A673 (cell line): ENCODE results near the gene HSD17B4.

Experiments used
- EZH2 ChIP-seq: fragments of 200-600 bp; sonication (generic); IDR thresholded peaks from 2 replicates; pipeline ENCODE4 v1.6.1; 2017; ENCODE audit warnings: borderline replicate concordance, low read depth, mild to moderate bottlenecking, mixed read lengths, antibody characterized with exemption, low read length; ENCODE audit not compliant: poor library complexity, severe bottlenecking
- TF ChIP-seq, protein P1 (sequence below): fragments of 300-800, 200-600 bp; sonication (generic); conservative IDR thresholded peaks from 2 replicates; pipeline ENCODE4 v1.5.1; 2017; ENCODE audit warnings: low read depth, mild to moderate bottlenecking, antibody characterized with exemption, low read length, moderate library complexity, mixed read lengths

DNA sequence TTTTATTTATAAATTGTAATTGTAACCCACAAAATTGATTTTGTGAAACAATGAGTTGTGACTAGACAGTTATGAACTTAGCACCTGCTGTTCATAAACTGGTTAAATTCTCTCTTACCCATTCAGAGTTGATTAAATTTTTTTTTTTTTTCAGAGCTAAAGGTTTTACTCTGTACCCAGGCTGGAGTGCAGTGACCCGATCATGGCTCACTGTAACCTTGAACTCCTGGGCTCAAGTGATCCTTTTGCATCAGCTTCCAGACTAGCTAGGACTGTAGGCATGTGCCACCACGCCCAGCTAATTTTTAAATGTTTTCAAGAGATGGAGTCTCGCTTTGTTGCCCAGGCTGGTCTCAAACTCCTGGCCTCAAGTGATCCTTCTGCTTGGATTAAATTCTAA lies 1.9 kb downstream of the HSD17B4 start:
- TF ChIP-seq, protein P1, sequence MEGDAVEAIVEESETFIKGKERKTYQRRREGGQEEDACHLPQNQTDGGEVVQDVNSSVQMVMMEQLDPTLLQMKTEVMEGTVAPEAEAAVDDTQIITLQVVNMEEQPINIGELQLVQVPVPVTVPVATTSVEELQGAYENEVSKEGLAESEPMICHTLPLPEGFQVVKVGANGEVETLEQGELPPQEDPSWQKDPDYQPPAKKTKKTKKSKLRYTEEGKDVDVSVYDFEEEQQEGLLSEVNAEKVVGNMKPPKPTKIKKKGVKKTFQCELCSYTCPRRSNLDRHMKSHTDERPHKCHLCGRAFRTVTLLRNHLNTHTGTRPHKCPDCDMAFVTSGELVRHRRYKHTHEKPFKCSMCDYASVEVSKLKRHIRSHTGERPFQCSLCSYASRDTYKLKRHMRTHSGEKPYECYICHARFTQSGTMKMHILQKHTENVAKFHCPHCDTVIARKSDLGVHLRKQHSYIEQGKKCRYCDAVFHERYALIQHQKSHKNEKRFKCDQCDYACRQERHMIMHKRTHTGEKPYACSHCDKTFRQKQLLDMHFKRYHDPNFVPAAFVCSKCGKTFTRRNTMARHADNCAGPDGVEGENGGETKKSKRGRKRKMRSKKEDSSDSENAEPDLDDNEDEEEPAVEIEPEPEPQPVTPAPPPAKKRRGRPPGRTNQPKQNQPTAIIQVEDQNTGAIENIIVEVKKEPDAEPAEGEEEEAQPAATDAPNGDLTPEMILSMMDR, result no peak
- no peak for TF ChIP-seq EZH2
